Measurements from ENCODE around the gene CLDN16.
A peak's percentile ranks its signal among the peaks of the same experiment; 100 is the strongest.

Gene CLDN16

GRCh38 chr3:190424478-190425439 lies 36.8 kb downstream of the CLDN16 start:
- Histone ChIP-seq H3K9me2 (replicated peaks; ENCODE audit: insufficient read depth, low read length) (no peaks in the 10 kb centered on the region), H3K9me3 (replicated peaks; ENCODE audit: insufficient read depth, low read length) (no peaks in the 10 kb centered on the region), H3K79me2 (ENCODE audit: low read length) (no peaks in the 10 kb centered on the region), H3K27me3 (replicated peaks; ENCODE audit: insufficient read depth, low read length) (no peaks in the 10 kb centered on the region), H3K4me1 (ENCODE audit: low read length) (no peaks in the 10 kb centered on the region), H3K27ac (ENCODE audit: low read length) (no peak overlapping the region), H3K36me3 (replicated peaks; ENCODE audit: insufficient read depth, low read length) (no peaks in the 10 kb centered on the region), H3K4me2 (ENCODE audit: low read depth, low read length) (peak overlapping the region; percentile 20; the same call in 1 of the 2 replicates), H3K4me3 (ENCODE audit: low read length) (peak overlapping the region; percentile 6; the same call in 1 of the 2 replicates), H4K20me1 (ENCODE audit: insufficient read depth, low read length) (no peaks in the 10 kb centered on the region), H3F3A (ENCODE audit: insufficient read depth, low read length) (no peaks in the 10 kb centered on the region), H3K9ac (ENCODE audit: low read length) (no peak overlapping the region), H2AFZ (ENCODE audit: low read length) (peak overlapping the region; percentile 3; the same call in 1 of the 2 replicates)
- DNase-seq, result peak; percentile 84
- TF ChIP-seq EZH2phosphoT487 (IDR thresholded peaks at IDR 0.05; ENCODE audit: low read length) (no peak), EZH2 (optimal IDR thresholded peaks at IDR 0.05; ENCODE audit: low read depth, low read length) (no peak), CTCF (IDR thresholded peaks at IDR 0.05; ENCODE audit: low read length) (peak; percentile 73)

GRCh38 chr3:190425833-190426232 lies 37.9 kb downstream of the CLDN16 start:
- no peak overlapping the region for H3K4me2 ChIP-seq (ENCODE audit: low read depth, low read length)
- no peaks in the 10 kb centered on the region for H3K9me3 ChIP-seq (replicated peaks; ENCODE audit: insufficient read depth, low read length)
- no peak overlapping the region for H3K4me3 ChIP-seq (ENCODE audit: low read length)
- no peak for TF ChIP-seq EZH2 (optimal IDR thresholded peaks at IDR 0.05; ENCODE audit: low read depth, low read length)
- no peak for TF ChIP-seq CTCF (IDR thresholded peaks at IDR 0.05; ENCODE audit: low read length)
- TF ChIP-seq EZH2phosphoT487 (IDR thresholded peaks at IDR 0.05; ENCODE audit: low read length), result no peak
- no peak overlapping the region for H2AFZ ChIP-seq (ENCODE audit: low read length)
- H3K27me3 ChIP-seq (replicated peaks; ENCODE audit: insufficient read depth, low read length), result no peaks in the 10 kb centered on the region
- no peaks in the 10 kb centered on the region for H3K9me2 ChIP-seq (replicated peaks; ENCODE audit: insufficient read depth, low read length)
- H3F3A ChIP-seq (ENCODE audit: insufficient read depth, low read length), result no peaks in the 10 kb centered on the region
- no peaks in the 10 kb centered on the region for H3K4me1 ChIP-seq (ENCODE audit: low read length)
- DNase-seq, result no peak
- no peak overlapping the region for H3K9ac ChIP-seq (ENCODE audit: low read length)
- no peaks in the 10 kb centered on the region for H3K79me2 ChIP-seq (ENCODE audit: low read length)
- no peaks in the 10 kb centered on the region for H3K36me3 ChIP-seq (replicated peaks; ENCODE audit: insufficient read depth, low read length)
- no peaks in the 10 kb centered on the region for H4K20me1 ChIP-seq (ENCODE audit: insufficient read depth, low read length)
- no peak overlapping the region for H3K27ac ChIP-seq (ENCODE audit: low read length)

- H3K4me3 ChIP-seq (ENCODE audit: low read length), result no peak overlapping the region
- H3K9ac ChIP-seq (ENCODE audit: low read length), result no peak overlapping the region
- no peak overlapping the region for H3K27ac ChIP-seq (ENCODE audit: low read length)
- H3K36me3 ChIP-seq (replicated peaks; ENCODE audit: insufficient read depth, low read length), result no peaks in the 10 kb centered on the region
- H4K20me1 ChIP-seq (ENCODE audit: insufficient read depth, low read length), result no peaks in the 10 kb centered on the region
- no peaks in the 10 kb centered on the region for H3K9me3 ChIP-seq (replicated peaks; ENCODE audit: insufficient read depth, low read length)
- H3K27me3 ChIP-seq (replicated peaks; ENCODE audit: insufficient read depth, low read length), result no peaks in the 10 kb centered on the region
- no peaks in the 10 kb centered on the region for H3K9me2 ChIP-seq (replicated peaks; ENCODE audit: insufficient read depth, low read length)
- H3K4me2 ChIP-seq (ENCODE audit: low read depth, low read length), result no peak overlapping the region
- no peak for DNase-seq
- TF ChIP-seq EZH2phosphoT487 (IDR thresholded peaks at IDR 0.05; ENCODE audit: low read length) (no peak), CTCF (IDR thresholded peaks at IDR 0.05; ENCODE audit: low read length) (no peak), EZH2 (optimal IDR thresholded peaks at IDR 0.05; ENCODE audit: low read depth, low read length) (no peak)
- no peaks in the 10 kb centered on the region for H3K4me1 ChIP-seq (ENCODE audit: low read length)
- H2AFZ ChIP-seq (ENCODE audit: low read length), result no peak overlapping the region
- H3F3A ChIP-seq (ENCODE audit: insufficient read depth, low read length), result no peaks in the 10 kb centered on the region
- H3K79me2 ChIP-seq (ENCODE audit: low read length), result no peaks in the 10 kb centered on the region
These were observed 39.0 kb downstream of the CLDN16 start for GRCh38 chr3:190426806-190427507.

All from MM.1S (cell line).